D721Med (cell line): ENCODE results near the gene IGFALS.
"Not testable (repeated sequence)": the region's sequence is repeated elsewhere in the genome, so short reads cannot be mapped to it uniquely, and the experiment has no call there.

Source experiments
- DNase-seq: peaks from one replicate; pipeline ENCODE4 v3.0.0; 2011; ENCODE audit warnings: low spot score; ENCODE audit not compliant: insufficient read length
- FAIRE-seq: peaks from 2 replicates; lab custom pipeline; 2011; peaks lifted over from hg19 to GRCh38; lab: Jason Lieb, UNC
- CTCF ChIP-seq: IDR thresholded peaks from 2 replicates; pipeline ENCODE4 v1.5.1; 2012; ENCODE audit warnings: mild to moderate bottlenecking, control low read depth; ENCODE audit not compliant: insufficient read depth; ENCODE audit errors: missing control alignments

Gene IGFALS

GRCh38 chr16:1809281-1809801 is 15.8 kb upstream of the IGFALS start:
- no peak for DNase-seq
- TF ChIP-seq CTCF = no peak
- no peak for FAIRE-seq

- DNase-seq (no peak), FAIRE-seq (no peak)
- TF ChIP-seq CTCF = no peak
Observed at GRCh38 chr16:1808691-1809090, 15.2 kb upstream of the IGFALS start.

- no peak for FAIRE-seq
- no peak for DNase-seq
- no peak for TF ChIP-seq CTCF
Observed at GRCh38 chr16:1807626-1808025, 14.1 kb upstream of the IGFALS start.

GRCh38 chr16:1800701-1801100 is 7.2 kb upstream of the IGFALS start:
- FAIRE-seq = no peak
- no peak for TF ChIP-seq CTCF
- DNase-seq = no peak

GRCh38 chr16:1799263-1799662 is 5.8 kb upstream of the IGFALS start:
- DNase-seq, FAIRE-seq: not testable (repeated sequence)

- no peak for DNase-seq
- TF ChIP-seq CTCF = no peak
- FAIRE-seq = no peak
Observed at GRCh38 chr16:1794908-1795666, 1.6 kb upstream of the IGFALS start.

GRCh38 chr16:1794221-1794871 is 841 bp upstream of the IGFALS start:
- TF ChIP-seq CTCF = no peak
- FAIRE-seq = no peak
- no peak for DNase-seq
